Right lobe of liver (tissue), 6 donors: ENCODE results near the gene ATXN7. TPM values are rescaled to one million over a fixed set of nuclear protein-coding genes. Genes with fewer than 3 reads are reported as not detected.

Experiments
- ATAC-seq, 4 donors: fragments of 200-7000 bp; cut with Tn5 transposase; one replicate each; pipeline ENCODE4 v1.9.1; 2020; ENCODE audit warnings: mild to moderate bottlenecking in 4 of 4, moderate library complexity in 4 of 4
- DNase-seq, 3 donors: peaks; one replicate each; pipeline ENCODE4 v3.0.0-alpha.2; 2020
- H3K27ac ChIP-seq, 3 donors: fragments of 200-600 bp; one replicate each; pipeline ENCODE4 v1.8.0; 2022
- H3K27me3 ChIP-seq, 2 donors: fragments of 200-600 bp; one replicate each; pipeline ENCODE4 v1.8.0; 2022
- H3K36me3 ChIP-seq, 4 donors: fragments of 200-600 bp; sonication (generic) in 1 of 4; one replicate each; pipeline versions ENCODE4 v1.5.1 to v1.8.0; 2017 to 2022; ENCODE audit warnings: control low read depth in 1 of 4
- H3K4me1 ChIP-seq, 4 donors: fragments of 200-600 bp; sonication (generic) in 1 of 4; one replicate each; pipeline versions ENCODE4 v1.5.1 to v1.8.0; 2017 to 2022; ENCODE audit warnings: control low read depth in 1 of 4
- H3K4me3 ChIP-seq, 3 donors: fragments of 200-600 bp; one replicate each; pipeline ENCODE4 v1.8.0; 2022
- H3K9me3 ChIP-seq, 4 donors: fragments of 200-600 bp; sonication (generic) in 1 of 4; one replicate each; pipeline versions ENCODE4 v1.5.1 to v1.8.0; 2017 to 2022; ENCODE audit warnings: control low read depth in 1 of 4
- POLR2A ChIP-seq: fragments of 450-650 bp; IDR thresholded peaks from one replicate; pipeline ENCODE4 v1.6.1; 2017; ENCODE audit warnings: antibody characterized with exemption, mild to moderate bottlenecking
- whole genome bisulfite sequencing: methylation state at CpG from one replicate; pipeline ENCODE4 v1.1.6; 2018; ENCODE audit warnings: low coverage, low lambda C conversion rate; ENCODE audit not compliant: insufficient coverage; ENCODE audit errors: missing lambda C conversion rate; 5-methylcytosine and 5-hydroxymethylcytosine counted together
- intact Hi-C, 2 donors: fragments of 100-400 bp; cut with DNase I; formaldehyde crosslinking; loops; one replicate each; pipeline versions ENCODE4 v1.11.2 to v1.14.1; 2022
- total RNA-seq, 6 experiments: library from RNA; depleted of rRNA in 2 of 6; stranded (reverse); fragments of >200 nt in 2 of 6; fragmentation: NEBNext Ultra II Directional in 3 of 6; extraction: Animal tissue kit (Norgen Biotek cat#: 25700) in 3 of 6; gene quantifications; one replicate each; pipeline versions ENCODE4 v1.1.0 to v1.2.4, GENCODE V29; 2016 to 2023
- TF ChIP-seq, protein P1 (sequence below), 4 donors: fragments of 200-600 bp in 3 of 4; fragments of 450-650 bp in 1 of 4; IDR thresholded peaks; one replicate each; pipeline versions ENCODE4 v1.5.1 to v1.8.0; 2016 to 2022; ENCODE audit warnings: antibody characterized with exemption in 4 of 4, mild to moderate bottlenecking in 2 of 4
- donor health status: DM: no; HTN: yes; CAD: no.
- donor health status: DM: no; HTN: no; CAD: no.
- donor health status: DM: no; HTN: no; CAD: no.
- donor health status: DM: no; HTN: yes; CAD: no.
- donor health status: DM: no; HTN: yes; CAD: no.

Gene ATXN7
- total RNA-seq, 6 experiments from 2014 or later: 14.6 to 18.6 (median 15.0) TPM

DNA sequence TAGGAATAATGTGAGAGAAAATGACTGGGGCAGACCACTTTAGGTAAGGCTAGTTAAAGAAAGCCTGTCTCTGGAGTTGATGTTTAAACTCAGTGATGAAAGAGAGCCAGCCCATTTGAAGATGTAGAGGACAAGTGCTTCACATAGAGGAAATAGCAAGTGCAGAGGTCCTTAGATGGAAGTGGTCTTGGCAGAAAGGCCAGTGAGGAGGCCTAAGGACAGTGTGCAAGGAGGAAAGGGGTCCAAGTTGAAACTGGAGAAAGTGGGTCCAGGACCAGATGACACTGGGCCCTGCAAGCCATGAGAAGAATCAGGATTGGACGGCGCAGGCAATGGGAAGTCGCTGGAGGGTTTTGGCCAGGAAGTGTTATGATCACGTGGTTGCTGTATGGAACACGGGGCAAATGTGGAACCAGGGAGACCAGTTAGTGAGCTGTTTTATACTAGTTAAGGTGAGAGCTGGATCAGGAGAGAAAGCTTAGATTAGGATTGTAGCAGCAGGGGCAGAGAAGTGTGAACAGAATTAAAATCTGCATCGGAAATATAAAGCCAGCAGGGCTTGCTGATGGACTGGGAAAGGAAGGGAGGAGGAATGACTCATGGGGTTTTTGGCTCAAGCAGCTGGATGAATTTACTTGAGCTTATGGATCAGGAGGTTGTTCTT, 96.5 kb downstream of the ATXN7 start:
- TF ChIP-seq POLR2A: no peak
- TF ChIP-seq, protein P1, sequence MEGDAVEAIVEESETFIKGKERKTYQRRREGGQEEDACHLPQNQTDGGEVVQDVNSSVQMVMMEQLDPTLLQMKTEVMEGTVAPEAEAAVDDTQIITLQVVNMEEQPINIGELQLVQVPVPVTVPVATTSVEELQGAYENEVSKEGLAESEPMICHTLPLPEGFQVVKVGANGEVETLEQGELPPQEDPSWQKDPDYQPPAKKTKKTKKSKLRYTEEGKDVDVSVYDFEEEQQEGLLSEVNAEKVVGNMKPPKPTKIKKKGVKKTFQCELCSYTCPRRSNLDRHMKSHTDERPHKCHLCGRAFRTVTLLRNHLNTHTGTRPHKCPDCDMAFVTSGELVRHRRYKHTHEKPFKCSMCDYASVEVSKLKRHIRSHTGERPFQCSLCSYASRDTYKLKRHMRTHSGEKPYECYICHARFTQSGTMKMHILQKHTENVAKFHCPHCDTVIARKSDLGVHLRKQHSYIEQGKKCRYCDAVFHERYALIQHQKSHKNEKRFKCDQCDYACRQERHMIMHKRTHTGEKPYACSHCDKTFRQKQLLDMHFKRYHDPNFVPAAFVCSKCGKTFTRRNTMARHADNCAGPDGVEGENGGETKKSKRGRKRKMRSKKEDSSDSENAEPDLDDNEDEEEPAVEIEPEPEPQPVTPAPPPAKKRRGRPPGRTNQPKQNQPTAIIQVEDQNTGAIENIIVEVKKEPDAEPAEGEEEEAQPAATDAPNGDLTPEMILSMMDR (IDR thresholded peaks at IDR 0.05): no peak
- Histone ChIP-seq H3K9me3 (no peaks in the 10 kb centered on the region), H3K27ac (no peak overlapping the region), H3K27me3 (no peaks in the 10 kb centered on the region), H3K4me1 (peaks cover 0 to 15% (median 5%) of the 10 kb centered on the region in 4 donors), H3K36me3 (no peaks in the 10 kb centered on the region), H3K4me3 (no peak overlapping the region)
- ATAC-seq (peak; percentile 40 to 69 (median 47)), DNase-seq (no peak)
- intact Hi-C loops: no loop called here
- WGBS: 55% methylated on average over 6 of the region's 6 CpGs

GRCh38 chr3:63961891-63962290, 98.2 kb downstream of the ATXN7 start:
- intact Hi-C loops: no loop called here
- DNase-seq (no peak), ATAC-seq (peak; percentile 88 to 92 (median 92))
- WGBS: 3% methylated on average over 2 of the region's 2 CpGs
- no peaks in the 10 kb centered on the region for H3K27me3 ChIP-seq
- no peak for TF ChIP-seq POLR2A
- TF ChIP-seq, protein P1 (IDR thresholded peaks at IDR 0.05): peak; percentile 67 to 74 (median 70)
- no peaks in the 10 kb centered on the region for H3K36me3 ChIP-seq
- H3K4me1 ChIP-seq: peaks cover 0 to 14% (median 7%) of the 10 kb centered on the region in 4 donors
- no peaks in the 10 kb centered on the region for H3K9me3 ChIP-seq
- H3K27ac ChIP-seq: no peak overlapping the region
- H3K4me3 ChIP-seq: no peak overlapping the region

- H3K27ac ChIP-seq: no peak overlapping the region
- no peak for TF ChIP-seq POLR2A
- TF ChIP-seq, protein P1 (IDR thresholded peaks at IDR 0.05): no peak
Observed at GRCh38 chr3:63963496-63963895, 99.8 kb downstream of the ATXN7 start.

DNA sequence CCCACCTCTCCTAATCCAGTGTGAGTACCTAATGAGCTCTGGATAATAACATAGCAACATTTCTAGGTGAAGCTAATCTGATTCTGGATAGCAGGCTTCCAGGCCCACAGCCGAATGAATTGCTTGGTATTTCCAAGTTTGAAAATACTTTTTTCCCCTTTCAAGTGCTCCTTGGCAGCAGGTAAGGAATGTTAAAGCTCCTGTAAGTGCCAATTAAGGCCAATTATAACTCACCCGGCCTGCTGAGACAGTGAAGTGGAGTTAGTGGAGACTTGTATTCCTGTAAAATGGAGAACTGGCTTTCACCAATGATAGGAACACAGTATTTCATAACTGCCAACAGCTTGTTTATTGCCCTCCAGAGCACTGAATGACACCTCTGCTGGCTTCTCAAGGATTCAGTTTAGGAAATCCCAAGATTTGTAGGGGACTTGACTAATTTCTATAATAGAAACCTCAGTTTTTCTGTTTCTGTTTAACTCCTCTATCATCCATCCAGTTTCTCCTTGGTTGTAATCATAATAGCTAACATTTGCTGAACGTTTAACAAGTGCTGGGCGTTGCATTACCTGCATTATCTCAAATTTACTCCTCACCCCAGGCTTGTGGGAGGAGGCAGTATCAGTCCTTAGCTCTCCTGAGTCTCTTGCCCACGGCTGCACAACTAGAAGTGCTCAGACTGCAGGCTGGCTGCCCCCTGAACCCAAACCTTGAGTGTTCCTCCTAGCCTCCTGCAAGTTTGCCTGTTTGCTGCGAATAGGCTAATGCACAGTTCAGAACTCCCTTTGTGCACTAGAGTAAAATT, 101.2 kb downstream of the ATXN7 start:
- no peaks in the 10 kb centered on the region for H3K27me3 ChIP-seq
- H3K4me1 ChIP-seq: peaks cover 0 to 37% (median 14%) of the 10 kb centered on the region in 4 donors
- no peaks in the 10 kb centered on the region for H3K9me3 ChIP-seq
- intact Hi-C loops: no loop called here
- H3K36me3 ChIP-seq: no peaks in the 10 kb centered on the region
- TF ChIP-seq POLR2A: no peak
- TF ChIP-seq, protein P1 (IDR thresholded peaks at IDR 0.05): no peak
- 74% methylated on average over 6 of the region's 6 CpGs for WGBS
- no peak for DNase-seq
- no peak for ATAC-seq
- H3K27ac ChIP-seq: no peak overlapping the region
- no peak overlapping the region for H3K4me3 ChIP-seq

More at GRCh38 chr3:63963496-63963895, 99.8 kb downstream of the ATXN7 start:
- intact Hi-C loops: no loop called here
- DNase-seq (no peak), ATAC-seq (no peak)
- H3K4me1 ChIP-seq: peaks cover 0 to 23% (median 10%) of the 10 kb centered on the region in 4 donors
- 100% methylated on average over 1 of the region's 1 CpG for WGBS
- H3K4me3 ChIP-seq: no peak overlapping the region
- no peaks in the 10 kb centered on the region for H3K27me3 ChIP-seq
- H3K36me3 ChIP-seq: no peaks in the 10 kb centered on the region
- H3K9me3 ChIP-seq: no peaks in the 10 kb centered on the region
